GM12872 (cell line): ENCODE results near the gene HJURP.

Experiments used
- TF ChIP-seq, protein P1 (sequence below): IDR thresholded peaks from 3 replicates; pipeline ENCODE4 v1.5.1; 2011; ENCODE audit warnings: low read depth, mild to moderate bottlenecking, low read length, moderate library complexity; ENCODE audit not compliant: insufficient read depth

Gene HJURP

DNA sequence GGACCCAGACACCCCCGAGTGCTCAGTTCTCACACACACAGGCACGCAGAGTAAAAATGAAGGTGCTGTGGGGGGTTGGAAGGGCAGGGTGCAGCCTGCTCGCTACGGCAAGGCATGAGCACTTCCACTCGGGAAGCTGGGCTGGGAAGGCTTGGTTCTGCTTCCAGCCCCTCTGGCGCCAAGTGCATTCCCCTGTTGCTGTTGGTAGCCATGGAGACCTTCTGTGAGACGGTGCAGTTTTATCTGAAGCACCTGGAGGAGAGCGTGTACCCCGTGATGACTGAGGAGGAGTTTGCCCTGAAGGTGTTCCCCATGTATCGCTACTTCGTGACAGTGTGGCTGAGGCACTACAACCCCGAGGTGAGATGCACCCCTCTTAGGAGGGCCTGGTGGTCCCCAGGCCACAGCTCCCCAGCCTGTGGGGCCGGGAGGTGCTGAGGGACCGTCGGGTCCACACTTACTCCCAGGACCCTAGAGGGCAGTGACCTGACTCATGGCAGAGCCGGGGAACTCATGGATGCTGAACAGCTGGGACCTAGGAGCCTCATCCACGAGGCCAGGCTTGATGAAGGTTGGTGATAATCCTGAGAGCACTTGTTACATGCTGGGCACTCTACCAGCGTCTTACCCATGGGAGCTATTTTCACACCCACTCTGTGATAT, 60.7 kb downstream of the HJURP start:
- TF ChIP-seq, protein P1, sequence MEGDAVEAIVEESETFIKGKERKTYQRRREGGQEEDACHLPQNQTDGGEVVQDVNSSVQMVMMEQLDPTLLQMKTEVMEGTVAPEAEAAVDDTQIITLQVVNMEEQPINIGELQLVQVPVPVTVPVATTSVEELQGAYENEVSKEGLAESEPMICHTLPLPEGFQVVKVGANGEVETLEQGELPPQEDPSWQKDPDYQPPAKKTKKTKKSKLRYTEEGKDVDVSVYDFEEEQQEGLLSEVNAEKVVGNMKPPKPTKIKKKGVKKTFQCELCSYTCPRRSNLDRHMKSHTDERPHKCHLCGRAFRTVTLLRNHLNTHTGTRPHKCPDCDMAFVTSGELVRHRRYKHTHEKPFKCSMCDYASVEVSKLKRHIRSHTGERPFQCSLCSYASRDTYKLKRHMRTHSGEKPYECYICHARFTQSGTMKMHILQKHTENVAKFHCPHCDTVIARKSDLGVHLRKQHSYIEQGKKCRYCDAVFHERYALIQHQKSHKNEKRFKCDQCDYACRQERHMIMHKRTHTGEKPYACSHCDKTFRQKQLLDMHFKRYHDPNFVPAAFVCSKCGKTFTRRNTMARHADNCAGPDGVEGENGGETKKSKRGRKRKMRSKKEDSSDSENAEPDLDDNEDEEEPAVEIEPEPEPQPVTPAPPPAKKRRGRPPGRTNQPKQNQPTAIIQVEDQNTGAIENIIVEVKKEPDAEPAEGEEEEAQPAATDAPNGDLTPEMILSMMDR: no peak

DNA sequence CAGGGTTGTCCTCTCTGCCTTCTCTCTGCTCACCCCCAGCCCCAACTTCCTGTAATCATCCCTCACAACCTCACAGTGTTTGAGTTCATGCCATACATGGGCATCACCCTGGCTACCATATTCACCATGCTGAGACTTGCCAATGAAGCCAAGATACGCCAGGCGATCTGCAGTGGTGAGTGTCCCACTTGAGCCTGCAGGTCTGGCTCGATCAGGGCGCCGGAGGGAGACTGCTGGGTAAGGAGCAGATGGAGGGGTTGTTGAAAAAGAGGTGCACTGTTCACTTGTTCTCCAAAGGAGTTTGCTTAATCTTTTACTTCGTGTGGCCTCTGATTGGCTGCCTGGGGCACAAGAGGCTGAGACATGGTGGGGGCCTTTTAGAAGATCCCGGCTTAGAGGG, 61.6 kb downstream of the HJURP start:
- TF ChIP-seq, protein P1: no peak

DNA sequence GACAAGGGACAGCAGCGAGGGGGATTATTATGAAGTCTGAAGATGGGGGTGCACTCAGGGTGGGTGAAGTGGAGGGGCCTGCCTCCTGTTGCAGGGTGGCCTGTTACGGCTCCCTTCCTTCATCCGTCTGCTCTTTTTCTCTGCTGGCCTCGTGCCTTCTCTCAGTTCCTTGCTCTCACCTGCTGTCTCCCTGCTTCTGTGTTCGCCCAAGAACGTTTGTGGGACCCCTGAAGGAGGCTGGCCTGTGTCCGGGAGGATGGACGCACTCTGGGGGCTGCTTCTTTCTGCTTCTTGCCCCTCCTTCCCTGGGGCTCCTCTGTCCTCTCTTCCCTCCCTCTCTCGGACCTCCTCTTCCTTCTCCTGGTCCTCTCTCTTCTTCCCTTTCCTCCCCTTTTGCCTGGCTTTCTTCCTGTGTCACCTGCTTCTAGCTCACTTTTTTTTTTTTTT, 62.4 kb downstream of the HJURP start:
- TF ChIP-seq, protein P1: no peak

DNA sequence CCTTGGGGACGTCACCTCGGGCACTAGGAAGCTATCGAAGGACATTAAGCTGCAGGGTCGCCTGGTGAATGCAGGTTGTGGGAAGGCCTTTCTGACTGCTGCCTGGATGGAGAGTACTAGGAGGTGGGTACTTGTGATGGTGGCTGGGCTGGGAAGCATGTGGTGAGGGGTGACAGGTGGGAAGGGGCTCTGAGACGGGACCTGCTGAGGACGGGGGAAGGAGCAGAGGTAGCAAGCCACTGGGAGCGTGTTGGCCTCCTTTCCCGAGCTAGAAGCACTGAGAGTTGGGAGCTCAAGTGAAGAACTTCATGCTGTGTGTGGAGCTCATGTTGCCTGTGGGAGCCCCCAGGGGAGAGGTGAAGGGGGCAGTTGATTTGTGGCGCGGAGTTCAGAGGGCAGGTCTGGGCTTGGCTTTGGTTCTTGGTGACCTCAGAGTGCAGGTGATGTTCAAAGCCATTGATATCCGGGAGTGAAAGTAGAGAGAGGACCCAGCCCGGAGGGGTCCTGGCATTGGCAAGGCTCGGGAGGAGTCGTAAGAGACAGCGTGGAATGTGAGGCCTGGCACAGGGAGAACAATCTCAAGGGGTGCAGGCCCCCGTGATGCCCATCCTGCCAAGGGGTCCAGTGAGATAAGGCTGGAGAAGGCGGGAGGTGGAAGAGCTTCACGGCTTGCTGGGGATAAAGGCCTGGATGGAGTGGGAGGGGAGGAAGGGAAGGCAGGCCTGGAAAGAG, 63.0 kb downstream of the HJURP start:
- TF ChIP-seq, protein P1: no peak

DNA sequence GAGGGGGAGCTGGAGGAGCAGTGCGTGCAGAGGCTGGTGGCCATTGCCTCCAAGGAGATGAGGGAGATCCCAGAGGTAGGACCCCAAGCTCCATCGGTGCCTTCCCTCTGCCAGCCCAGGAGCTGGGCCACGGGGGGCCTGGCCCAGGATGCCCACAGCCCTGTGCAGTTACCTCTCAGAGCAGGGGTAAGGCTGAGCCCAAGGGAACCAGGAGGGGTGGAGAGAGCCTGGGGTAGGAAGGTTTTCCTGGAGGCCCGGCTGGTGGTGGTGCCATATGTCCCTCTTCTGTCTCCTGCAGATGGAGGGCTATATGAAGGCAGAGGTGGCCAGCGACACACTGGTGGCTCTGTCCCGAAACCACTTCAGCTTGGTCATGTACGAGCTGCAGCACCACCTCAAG, 64.8 kb downstream of the HJURP start:
- TF ChIP-seq, protein P1: no peak
